Forelimb muscle (tissue), 1 donor: ENCODE data around the gene SLC25A52. TPM values are rescaled to one million over a fixed set of nuclear protein-coding genes. Genes with fewer than 3 reads are reported as not detected.
"Not testable (repeated sequence)": the region's sequence is repeated elsewhere in the genome, so short reads cannot be mapped to it uniquely, and the experiment has no call there.

Experiments
- DNase-seq: peaks from one replicate; pipeline ENCODE4 v3.0.0-alpha.2; 2013; ENCODE audit warnings: low read depth
- polyA plus RNA-seq: library from polyadenylated mRNA; unstranded; fragments of 120-200 nt; gene quantifications from one replicate; pipeline ENCODE4 v1.2.1, GENCODE V29; 2013; ENCODE audit not compliant: insufficient read length

Gene SLC25A52
- polyA plus RNA-seq, 1 donor = 0.13 TPM

DNA sequence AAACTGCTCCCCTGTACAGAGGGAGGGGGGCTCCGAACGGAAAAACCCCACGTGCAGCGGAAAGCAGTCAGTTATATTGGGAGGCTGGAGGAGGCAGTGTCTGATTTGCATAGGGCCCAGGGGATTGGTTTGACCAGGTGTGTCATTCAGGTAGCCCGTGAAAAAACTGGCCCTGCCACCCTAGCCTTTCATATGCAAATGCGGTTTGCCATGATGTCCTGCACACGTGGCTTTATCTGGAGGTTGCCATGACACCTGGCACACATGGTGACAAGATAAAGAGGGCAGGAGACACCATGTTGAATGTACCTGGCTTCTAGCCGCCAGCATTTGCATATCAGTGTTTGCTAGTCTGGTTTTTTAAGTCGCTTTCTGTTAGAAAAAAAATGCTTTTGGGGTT is 20.5 kb downstream of the SLC25A52 start:
- no peak for DNase-seq

DNA sequence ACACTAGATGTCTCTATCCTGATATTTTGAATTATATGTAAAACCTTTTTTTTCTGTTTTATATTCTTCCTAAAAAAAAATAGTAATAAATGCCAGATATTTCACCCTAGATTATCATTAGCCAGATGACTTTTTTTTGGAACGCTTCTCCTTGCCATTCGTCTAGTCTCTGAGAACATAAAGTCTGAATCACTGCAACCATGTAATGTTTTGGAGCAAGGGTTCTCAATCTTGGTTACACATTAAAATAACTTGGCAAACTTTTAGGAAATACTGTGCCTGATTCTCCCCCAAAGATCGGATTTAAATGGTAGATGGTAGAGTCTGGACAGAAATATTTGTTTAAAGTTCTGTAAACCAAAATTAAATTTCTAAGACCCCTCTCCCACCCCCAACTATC is 21.0 kb downstream of the SLC25A52 start:
- no peak for DNase-seq

DNA sequence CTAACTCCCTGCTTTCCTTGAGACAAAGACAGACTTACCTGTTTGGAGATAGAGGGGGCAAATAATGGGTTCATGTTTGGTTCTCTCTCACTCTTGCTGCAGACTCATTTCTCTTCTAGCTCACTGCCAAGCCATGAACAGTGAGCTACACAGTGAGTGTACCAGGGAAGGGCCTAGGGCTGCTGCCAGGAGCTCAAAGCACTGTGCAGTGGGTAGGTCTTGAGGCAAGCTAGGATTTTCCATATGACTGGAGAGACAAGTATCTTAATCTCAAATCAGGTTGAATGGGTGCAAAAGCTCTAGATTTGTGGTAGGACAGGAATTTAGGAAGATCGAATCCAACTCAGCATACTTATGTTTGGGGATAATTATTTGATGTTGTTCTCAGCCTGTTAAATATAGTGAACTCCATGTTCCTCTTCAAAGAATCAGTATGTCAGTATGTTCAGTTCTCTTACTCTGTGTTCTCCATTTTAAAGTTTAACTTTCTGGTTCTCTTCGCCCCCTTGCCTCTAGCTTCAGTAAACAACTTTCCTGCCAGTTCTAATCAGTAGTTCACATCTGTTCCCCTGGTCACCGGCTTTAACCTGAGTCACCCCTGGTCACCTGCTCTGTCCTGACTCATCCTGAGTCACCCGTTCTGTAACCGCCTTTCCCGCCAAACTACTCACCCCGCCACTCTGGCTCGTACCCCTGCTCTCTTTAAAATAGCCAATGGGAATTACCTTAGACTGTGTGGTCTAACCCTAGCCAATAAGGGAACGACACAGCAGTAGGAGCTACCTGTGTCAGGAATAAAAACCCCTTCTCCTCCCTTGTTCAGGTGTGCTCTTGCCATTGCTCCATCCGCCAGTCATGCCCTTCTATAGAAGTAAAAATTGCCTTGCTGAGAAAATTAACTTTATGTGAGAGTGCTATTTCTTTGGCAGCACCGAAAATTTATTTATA is 21.9 kb downstream of the SLC25A52 start:
- no peak for DNase-seq

DNA sequence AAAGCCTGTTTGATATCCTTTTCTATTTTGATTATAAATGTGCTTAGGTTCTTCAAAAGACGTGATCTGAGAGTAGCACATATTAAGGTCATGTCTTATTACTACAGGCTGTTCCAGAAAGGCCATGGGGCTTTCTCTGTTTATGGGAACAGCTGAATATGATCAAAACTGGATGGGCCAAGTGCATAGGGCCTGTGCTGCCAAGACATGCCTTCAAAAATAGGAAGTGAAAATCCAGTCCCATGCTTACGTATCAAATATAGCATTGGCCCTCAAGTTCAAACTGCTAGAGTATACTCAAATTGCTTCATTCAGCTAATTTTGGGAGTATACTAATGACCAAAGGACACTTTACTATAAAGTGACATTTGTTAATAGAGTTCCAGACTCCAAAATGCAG is 24.1 kb downstream of the SLC25A52 start:
- no peak for DNase-seq

DNA sequence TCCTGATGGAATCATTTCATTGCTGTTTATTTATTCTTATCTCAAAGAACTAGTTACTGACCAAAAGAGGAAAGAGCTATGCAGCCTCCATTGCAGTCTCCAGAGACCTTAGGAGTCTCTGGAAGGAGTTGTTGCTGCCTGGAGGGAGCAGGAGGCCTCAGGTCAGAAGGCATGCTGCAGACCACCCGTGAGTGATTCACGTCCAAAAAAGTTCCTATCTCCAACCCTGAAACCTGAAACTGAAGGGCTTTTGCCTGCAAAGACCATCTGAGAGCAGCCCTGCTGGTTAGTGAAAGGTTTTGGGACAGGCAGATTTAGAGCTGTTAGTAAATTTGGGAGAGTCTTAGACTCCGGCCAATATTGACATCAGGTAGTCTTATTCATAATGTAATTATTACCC is 29.1 kb downstream of the SLC25A52 start:
- no peak for DNase-seq

DNA sequence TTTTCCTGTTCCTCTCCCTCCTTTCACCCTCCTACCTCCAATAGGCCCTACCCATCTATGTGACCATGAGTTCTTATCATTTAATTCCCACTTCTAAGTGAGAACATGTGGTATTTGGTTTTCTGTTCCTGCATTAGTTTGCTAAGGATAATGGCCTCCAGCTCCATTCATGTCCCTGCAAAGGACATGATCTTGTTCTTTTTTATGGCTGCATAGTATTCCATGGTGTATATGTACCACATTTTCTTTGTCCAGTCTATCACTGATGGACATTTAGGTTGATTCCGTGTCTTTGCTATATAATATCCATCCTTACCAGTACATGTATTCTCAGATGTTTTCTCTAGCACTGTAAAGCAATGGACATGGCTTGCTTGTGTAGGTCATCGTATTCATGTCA is 31.5 kb downstream of the SLC25A52 start:
- not testable (repeated sequence) for DNase-seq

DNA sequence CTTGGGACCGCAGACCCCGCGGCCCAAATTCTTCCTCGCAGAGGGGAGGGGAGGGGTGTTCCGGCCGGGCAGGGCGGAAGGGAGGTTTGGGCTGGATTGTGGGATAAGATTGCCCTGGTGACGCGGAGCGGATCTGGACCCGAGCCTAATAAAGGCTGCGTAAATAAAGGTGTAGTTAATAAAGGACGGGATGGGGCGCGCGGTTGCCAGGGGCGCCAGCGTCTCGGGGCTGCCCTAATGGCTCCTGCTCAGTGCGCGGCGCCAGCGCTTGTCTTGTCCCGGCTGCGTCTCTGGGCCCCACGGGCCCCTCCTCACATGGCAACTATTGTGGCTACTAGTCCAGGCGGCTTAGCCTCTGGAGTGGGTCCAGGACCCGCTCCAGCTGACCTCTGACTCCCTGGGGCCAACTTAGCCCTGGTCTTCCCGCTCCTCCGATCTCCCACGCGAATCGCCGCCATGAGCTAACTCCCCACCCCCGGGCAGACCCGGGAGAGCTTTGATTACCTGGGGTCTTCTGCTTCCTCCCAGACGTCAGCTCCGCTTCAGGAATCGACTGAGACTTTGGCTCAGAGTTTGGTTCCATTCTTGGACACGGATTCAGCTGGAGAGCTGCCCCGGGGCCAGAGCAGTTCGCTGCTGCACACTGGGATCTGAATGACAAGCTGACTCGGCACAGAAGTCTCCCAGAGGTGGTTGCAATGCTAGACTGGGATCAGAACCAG is 36.5 kb downstream of the SLC25A52 start:
- no peak for DNase-seq

DNA sequence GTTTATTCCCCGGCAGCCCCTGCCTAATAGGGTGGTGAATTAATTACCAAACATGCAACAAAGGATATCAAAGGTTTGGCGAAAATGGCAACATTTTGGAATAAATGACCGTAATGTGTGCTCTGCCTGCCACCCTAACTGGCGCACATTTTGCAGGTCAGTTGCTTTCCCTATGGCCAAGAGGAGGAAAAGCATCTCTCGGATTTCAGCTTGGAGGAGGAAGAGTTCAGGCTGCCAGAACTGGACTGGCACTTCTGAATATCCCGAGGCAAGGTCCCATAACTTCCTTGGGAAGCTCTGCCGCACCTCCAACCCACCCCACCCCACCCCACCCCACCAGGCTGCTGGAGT is 37.1 kb downstream of the SLC25A52 start:
- no peak for DNase-seq

DNA sequence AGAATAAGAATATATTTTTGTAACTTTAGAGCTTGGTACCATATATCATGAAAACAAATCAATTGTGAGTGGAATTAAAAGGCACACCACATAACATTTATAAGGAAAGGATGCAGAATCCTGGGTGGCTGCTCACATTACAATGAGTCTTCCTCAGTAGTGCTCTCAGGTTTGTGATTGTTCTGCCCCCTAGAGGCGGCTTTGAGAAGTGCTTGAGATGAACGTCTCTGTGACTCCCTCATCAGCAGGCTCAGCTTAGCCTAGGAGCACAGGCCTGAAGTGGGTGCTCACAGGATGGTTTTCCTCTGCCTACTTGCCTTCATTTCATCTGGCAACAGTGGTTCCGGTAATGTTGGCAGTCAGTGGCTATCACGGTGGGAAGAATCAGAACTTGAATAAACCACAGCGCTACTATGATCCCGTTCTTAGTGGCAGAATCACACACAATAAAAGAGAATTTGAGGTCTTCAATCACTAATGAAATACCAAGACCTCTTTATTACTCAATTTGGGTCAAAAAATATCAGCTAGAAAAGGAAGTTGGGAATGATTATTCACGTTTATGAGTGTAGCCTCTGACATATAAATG is 38.2 kb downstream of the SLC25A52 start:
- peak; percentile 68 for DNase-seq

DNA sequence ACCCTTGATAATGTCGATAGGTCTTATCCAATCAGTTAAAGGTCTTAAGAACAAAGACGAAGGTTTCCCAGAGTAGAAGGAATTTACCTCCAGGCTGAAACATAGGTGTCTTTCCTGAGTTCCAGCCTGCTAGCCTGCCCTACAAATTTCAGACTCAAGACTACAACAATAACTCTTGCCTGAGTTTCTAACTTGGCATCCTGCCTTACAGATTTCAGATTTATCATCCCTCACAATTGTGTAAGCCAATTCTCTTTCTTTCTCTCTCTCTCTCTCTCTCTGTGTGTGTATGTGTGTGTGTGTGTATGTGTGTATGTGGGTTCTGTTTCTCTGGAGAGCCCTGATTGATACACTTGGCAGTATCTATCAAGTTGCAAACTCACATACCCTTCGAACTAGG is 39.1 kb downstream of the SLC25A52 start:
- DNase-seq = no peak

DNA sequence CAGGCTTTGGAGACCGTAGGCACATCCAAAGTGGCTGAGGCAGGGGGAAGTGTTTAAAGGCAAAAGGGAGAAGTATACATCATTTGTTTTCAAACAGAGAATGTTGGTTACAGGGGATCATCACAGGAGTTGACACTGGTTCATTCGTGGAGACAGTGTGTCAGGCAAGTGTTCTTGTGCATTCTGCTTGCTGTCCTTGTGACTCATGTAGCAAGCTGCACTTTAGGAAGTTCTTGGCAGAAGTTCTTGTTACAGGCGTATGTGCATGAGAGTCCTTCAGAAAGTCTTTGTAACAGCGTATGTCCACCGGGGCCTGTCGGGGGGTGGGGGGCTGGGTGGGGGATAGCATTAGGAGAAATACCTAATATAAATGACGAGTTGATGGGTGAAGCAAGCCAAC is 39.8 kb downstream of the SLC25A52 start:
- no peak for DNase-seq

DNA sequence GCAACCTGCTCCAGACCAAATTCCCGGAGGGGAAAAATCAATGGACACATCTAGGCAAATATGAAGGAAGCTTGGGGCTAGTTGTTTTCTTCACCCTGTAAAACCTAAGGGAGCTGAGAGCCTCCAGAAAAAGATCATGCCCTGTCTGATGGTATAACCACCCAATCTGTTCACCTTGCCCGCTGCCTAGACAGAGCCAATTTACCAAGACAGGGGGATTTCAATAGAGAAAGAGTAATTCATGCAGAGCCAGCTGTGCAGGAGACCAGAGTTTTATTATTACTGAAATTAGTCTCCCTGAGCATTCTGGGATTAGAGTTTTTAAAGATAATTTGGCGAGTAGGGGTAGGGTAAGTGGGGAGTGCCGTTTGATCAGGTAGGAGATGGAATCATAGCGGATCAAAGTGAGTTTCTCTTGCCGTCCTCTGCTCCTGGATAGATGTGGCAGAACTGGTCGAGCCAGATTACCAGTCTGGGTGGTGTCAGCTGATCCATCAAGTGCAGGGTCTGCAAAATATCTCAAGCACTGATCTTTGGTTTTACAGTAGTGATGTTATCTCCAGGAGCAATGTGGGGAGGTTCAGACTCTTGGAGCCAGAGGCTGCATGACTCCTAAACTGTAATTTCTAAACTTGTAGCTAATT is 41.2 kb downstream of the SLC25A52 start:
- DNase-seq = no peak

DNA sequence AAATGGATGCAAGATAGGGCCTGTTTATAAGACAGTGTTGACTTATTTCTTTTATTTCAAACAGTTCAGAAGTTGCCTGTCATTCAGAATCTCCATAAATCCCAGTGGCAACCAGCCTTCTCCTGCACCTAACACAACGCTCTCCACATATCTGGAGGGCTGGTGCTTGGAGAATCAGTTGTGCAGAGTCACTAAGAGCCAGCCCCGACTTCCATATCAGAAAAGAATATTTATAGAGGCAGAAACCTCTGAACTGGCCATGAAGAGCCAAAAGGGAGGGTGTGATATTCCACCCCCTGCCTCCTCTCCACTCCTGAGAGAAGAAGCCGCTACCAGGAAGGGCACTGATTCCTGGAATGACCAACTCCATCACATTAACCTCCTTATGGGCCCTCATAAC is 42.3 kb downstream of the SLC25A52 start:
- DNase-seq = no peak

DNA sequence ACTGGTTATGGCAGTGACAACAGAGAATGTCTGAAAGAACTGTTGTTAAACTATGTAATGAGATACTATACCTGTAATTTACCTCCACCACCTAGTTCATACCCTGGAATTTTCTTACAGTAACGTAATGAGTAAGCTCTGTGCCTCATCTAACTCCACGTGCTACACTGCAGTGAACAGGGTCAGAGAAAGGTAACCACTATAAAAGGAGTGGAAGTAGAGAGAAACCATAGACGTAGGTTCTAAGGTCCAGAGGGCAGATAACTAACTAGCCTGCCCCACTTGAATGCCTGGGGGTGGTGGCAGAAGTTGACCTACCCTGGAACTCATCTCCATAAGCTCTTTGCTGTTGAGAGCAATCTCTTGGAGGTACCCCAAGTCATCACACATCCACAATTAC is 44.3 kb downstream of the SLC25A52 start:
- no peak for DNase-seq

DNA sequence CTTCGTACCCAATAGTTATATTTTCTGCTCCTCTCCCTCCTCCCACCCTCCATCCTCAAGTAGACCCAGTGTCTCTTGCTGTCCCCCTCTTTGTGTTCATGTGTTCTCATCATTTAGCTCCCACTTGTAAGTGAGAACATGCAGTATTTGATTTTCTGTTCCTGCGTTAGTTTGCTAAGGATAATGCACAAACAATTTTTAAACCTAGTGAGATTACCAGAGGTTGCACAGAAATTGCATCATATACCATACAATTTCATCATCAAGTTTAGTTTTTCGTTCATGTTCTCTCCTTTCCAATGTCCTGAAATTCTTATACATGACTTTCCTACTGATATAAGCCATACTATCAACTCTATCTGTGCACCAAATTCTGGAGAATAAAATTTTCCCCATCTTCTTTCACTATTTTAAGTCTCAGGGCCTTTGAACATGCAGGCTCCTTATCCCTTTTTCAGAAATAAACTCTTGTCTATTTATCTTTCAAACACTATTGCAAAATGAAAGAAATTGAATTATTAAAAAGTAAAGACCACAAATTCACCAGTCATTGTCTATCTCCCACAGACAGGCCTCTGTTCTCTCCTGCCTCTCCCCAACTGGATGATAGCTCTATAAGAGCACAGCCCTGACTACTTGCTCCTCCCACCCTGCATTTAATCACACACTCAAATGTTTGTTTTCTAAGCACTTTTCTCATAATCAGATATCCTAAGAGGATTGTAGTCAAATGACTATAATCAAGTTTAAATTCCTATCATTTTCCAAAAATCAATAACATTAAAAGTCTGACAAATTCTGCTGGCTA is 49.1 kb downstream of the SLC25A52 start:
- no peak for DNase-seq

DNA sequence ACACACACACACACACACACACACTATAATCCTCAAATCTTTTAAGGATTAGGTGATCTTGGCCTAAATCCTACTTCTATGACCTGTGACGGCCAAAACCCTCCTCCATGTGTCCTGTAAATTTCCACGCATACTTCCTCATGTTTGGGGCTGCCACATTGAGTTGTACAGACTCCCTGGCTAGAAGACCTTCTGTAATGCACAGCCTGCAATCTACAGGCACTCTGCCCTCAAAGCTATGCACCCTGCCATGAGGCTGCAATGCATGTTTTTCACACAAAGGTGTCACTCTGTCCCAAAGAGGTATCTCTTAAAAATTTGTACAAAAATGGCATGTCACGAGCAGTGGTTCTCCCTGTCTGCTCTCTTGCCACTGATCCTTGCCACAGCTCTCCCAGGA is 49.9 kb downstream of the SLC25A52 start:
- DNase-seq = no peak

Other genes starting within 250 kb of the SLC25A52 start
- not detected for gene TTR, start 169.0 kb downstream of the SLC25A52 start, polyA plus RNA-seq
- gene B4GALT6, start 76.3 kb downstream of the SLC25A52 start, polyA plus RNA-seq = 11.5 TPM
- gene TRAPPC8, start 182.2 kb upstream of the SLC25A52 start, polyA plus RNA-seq = 26.3 TPM